Measurements from ENCODE around the gene MX2.

The MX2 gene

DNA sequence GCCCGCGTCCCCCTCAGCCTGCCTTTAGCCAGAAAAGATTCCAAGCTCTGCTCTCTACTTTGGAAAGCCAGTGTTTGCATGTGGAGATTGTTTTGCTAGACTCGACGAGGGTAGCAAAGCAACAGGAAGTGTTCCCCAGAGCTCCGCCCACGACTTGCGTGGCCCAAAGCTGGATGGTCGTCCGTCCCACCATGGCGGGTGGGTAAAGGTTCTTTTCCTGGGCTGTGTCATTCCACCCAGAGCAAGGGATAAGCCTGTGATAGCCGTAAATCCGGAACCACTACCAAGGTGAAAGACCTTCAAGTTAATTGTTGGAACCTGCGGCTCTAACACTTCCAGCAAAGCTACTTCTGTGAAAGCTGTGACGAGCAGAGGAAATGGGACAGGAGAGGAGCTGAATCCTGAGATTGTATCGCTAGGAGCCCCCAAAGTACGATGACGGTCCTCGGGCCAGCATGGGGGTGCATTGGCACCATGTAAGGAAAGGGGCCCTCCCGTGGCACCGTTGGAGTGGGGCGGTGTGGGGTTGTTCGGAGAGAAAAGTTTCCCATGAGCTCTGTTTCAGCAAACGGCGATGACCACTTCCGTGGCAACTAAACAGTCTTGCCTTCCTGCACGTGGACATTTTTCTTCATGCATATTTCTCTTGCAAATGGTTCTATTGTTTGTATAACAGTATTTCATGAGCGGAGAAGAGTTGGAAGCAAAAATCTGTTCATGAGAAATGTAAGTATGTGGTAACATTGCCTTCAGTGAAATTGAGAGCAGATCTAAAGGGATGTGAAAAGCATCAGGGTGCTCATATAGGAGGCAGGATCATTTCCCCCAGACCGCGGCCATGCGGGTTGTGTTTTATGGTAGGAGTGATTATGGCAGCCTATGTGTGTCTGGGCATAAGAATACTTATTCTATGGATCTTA is 8.4 kb downstream of the MX2 start:
- no peak overlapping the region for H3K4me3 ChIP-seq (ENCODE audit: control insufficient read depth, low read depth, low read length)
- no peak for TF ChIP-seq CTCF (conservative IDR thresholded peaks at IDR 0.05; ENCODE audit: control insufficient read depth, insufficient read depth, low read depth, low read length)
- no peak for DNase-seq (ENCODE audit: low read depth)

- peak; percentile 68 for DNase-seq (ENCODE audit: low read depth)
- no peak for TF ChIP-seq CTCF (conservative IDR thresholded peaks at IDR 0.05; ENCODE audit: control insufficient read depth, insufficient read depth, low read depth, low read length)
- H3K4me3 ChIP-seq (ENCODE audit: control insufficient read depth, low read depth, low read length), result no peak overlapping the region
These were observed 9.2 kb downstream of the MX2 start for GRCh38 chr21:41370840-41371684.

DNA sequence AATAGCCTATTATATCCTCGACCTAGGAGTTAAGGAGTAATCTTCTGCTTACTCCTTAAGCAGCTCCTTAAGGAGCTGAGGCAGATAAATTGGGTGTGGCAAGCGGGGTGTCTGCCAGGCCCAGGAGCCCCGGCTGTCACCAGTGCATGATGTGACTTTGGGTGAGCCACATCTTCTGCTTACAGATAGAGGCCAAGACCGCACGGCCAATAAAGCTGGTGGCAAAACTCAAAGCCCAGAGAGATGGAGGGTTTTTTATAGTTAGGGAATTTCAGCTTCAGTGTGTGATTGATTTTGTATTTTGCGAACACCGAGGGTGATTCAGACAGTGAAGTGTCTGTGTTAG is 9.8 kb downstream of the MX2 start:
- no peak for TF ChIP-seq CTCF (conservative IDR thresholded peaks at IDR 0.05; ENCODE audit: control insufficient read depth, insufficient read depth, low read depth, low read length)
- DNase-seq (ENCODE audit: low read depth), result no peak
- no peak overlapping the region for H3K4me3 ChIP-seq (ENCODE audit: control insufficient read depth, low read depth, low read length)

DNA sequence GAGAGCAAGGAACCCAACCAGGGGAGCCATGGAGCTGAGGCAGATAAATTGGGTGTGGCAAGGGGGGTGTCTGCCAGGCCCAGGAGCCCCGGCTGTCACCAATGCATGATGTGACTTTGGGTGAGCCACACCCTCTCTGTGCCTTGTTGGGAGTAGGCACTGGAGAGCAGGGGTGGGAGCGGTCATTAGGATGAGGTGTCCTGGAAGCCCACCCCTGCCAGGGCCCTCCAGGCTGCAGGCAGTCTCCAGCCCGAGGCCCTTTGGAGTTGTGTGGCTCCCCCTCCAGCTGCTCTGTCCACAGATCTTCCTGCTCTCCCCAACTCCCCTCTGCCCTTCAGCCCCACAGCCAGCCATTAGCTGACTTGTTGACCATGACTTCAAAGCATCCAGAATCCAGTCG is 11.4 kb downstream of the MX2 start:
- no peak overlapping the region for H3K4me3 ChIP-seq (ENCODE audit: control insufficient read depth, low read depth, low read length)
- DNase-seq (ENCODE audit: low read depth), result no peak
- no peak for TF ChIP-seq CTCF (conservative IDR thresholded peaks at IDR 0.05; ENCODE audit: control insufficient read depth, insufficient read depth, low read depth, low read length)

DNA sequence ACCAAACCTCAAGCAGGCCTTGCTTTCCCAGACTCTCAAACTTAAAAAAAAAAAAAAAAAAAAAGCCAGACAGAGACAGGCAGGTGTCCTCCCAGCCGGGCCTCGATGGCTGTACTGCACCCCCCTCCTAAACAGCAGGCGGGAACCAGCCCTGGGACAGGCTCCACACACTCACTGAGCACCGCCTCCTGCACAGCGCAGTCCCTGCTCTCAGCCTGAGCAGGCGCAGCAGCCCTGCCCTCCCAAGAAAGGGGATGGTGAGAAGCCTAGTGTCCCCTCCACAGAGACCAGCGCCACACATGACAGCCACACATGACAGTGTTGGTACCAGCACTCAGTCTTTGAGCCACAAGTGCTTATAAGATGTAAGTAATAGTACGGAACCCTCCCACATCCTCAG is 11.9 kb downstream of the MX2 start:
- TF ChIP-seq CTCF (conservative IDR thresholded peaks at IDR 0.05; ENCODE audit: control insufficient read depth, insufficient read depth, low read depth, low read length), result no peak
- H3K4me3 ChIP-seq (ENCODE audit: control insufficient read depth, low read depth, low read length), result no peak overlapping the region
- DNase-seq (ENCODE audit: low read depth), result no peak

DNA sequence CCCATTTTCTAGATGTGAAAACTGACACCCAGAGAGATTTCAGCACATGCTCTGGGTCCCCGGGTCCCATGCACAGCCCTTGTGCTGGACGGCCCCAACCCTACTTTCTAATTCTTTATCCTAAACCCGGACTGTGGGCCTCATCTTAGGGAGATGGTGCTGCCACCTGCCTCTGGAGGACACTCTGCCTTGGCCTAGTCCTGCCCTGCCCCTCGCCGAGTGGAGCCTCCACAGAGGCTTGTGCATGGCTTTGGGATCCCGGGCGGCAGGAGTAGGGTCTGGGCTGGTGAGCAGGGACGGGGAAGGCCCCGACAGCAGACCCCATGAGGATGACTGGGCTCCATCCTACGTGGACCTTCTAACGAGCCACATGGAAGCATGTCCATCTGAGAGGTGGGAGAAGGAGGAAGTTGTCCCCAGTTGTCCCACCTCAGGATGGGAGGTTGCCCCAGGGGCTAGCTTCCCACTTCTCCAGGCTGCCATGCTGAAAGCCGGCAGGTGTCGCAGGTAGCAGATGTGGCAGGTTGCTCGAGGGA is 12.4 kb downstream of the MX2 start:
- DNase-seq (ENCODE audit: low read depth), result no peak
- TF ChIP-seq CTCF (conservative IDR thresholded peaks at IDR 0.05; ENCODE audit: control insufficient read depth, insufficient read depth, low read depth, low read length), result no peak
- no peak overlapping the region for H3K4me3 ChIP-seq (ENCODE audit: control insufficient read depth, low read depth, low read length)

Data from fibroblast of mammary gland (primary cell).